Lower lobe of right lung (tissue), 2 donors: Measurements from ENCODE around the gene IL15RA. TPM values are rescaled to one million over a fixed set of nuclear protein-coding genes. Genes with fewer than 3 reads are reported as not detected.

Experiments used
- ATAC-seq, 2 donors: fragments of 200-7000 bp; cut with Tn5 transposase; one replicate each; pipeline ENCODE4 v1.9.1; 2020 to 2022; ENCODE audit warnings: mild to moderate bottlenecking in 2 of 2, moderate library complexity in 2 of 2
- DNase-seq: peaks from one replicate; pipeline ENCODE4 v3.0.0-alpha.2; 2020
- H3K27ac ChIP-seq: fragments of 200-600 bp; one replicate; pipeline ENCODE4 v1.8.0; 2022
- H3K27me3 ChIP-seq: fragments of 200-600 bp; one replicate; pipeline ENCODE4 v1.8.0; 2022; ENCODE audit warnings: low read depth
- H3K36me3 ChIP-seq: fragments of 200-600 bp; one replicate; pipeline ENCODE4 v1.8.0; 2022; ENCODE audit warnings: mild to moderate bottlenecking
- H3K4me1 ChIP-seq: fragments of 200-600 bp; one replicate; pipeline ENCODE4 v1.8.0; 2022
- H3K4me3 ChIP-seq: fragments of 200-600 bp; one replicate; pipeline ENCODE4 v1.8.0; 2022; ENCODE audit warnings: mild to moderate bottlenecking
- H3K9me3 ChIP-seq: fragments of 200-600 bp; one replicate; pipeline ENCODE4 v1.8.0; 2022
- CTCF ChIP-seq: fragments of 200-600 bp; IDR thresholded peaks from one replicate; pipeline ENCODE4 v1.8.0; 2022; ENCODE audit warnings: antibody characterized with exemption, mild to moderate bottlenecking
- intact Hi-C: fragments of 100-400 bp; cut with DNase I; formaldehyde crosslinking; loops from one replicate; pipeline ENCODE4 v1.11.0; 2022
- total RNA-seq: library from RNA; stranded (reverse); fragmentation: NEBNext Ultra II Directional; extraction: Animal tissue kit (Norgen Biotek cat#: 25700); gene quantifications from one replicate; pipeline ENCODE4 v1.2.1, GENCODE V29; 2021
- donor health status: DM: no; HTN: yes; CAD: no; lungs with severe emphysema.

The IL15RA gene
- total RNA-seq, 1 donor from 2014 or later: 28.5 TPM

DNA sequence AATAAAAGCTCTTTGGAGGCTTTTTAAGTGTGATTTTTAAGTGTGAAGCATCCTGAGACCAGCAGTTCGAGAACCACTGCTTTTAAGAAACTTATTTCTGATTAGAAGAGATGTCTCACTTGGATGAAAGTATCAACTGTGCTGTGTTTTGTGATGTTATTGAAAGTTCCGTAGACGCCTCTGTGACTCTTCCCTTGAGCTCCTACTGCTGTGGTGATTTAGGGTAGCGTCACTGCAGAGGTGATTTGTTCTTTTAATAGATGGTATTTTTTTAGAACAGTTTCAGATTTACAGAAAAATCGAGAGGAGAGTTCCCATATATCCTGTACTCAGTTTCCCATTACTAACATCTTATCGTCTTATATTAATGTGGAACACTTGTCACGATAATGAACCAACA, 57.8 kb downstream of the IL15RA start:
- H3K36me3 ChIP-seq: peaks cover 100% of the 10 kb centered on the region
- H3K27me3 ChIP-seq: no peaks in the 10 kb centered on the region

GRCh38 chr10:5918763-5919162, 58.6 kb downstream of the IL15RA start:
- no peaks in the 10 kb centered on the region for H3K9me3 ChIP-seq
- peaks cover 100% of the 10 kb centered on the region for H3K36me3 ChIP-seq
- H3K27ac ChIP-seq: no peak overlapping the region
- no peak for TF ChIP-seq CTCF
- H3K27me3 ChIP-seq: no peaks in the 10 kb centered on the region
- H3K4me1 ChIP-seq: no peaks in the 10 kb centered on the region
- ATAC-seq (no peak), DNase-seq (no peak)
- intact Hi-C loops: no loop called here
- no peak overlapping the region for H3K4me3 ChIP-seq

More for the DNA sequence above, 57.8 kb downstream of the IL15RA start:
- no peaks in the 10 kb centered on the region for H3K4me1 ChIP-seq
- H3K27ac ChIP-seq: no peak overlapping the region
- intact Hi-C loops: no loop called here
- DNase-seq: no peak
- no peaks in the 10 kb centered on the region for H3K9me3 ChIP-seq
- TF ChIP-seq CTCF: no peak
- H3K4me3 ChIP-seq: no peak overlapping the region
- ATAC-seq: no peak

DNA sequence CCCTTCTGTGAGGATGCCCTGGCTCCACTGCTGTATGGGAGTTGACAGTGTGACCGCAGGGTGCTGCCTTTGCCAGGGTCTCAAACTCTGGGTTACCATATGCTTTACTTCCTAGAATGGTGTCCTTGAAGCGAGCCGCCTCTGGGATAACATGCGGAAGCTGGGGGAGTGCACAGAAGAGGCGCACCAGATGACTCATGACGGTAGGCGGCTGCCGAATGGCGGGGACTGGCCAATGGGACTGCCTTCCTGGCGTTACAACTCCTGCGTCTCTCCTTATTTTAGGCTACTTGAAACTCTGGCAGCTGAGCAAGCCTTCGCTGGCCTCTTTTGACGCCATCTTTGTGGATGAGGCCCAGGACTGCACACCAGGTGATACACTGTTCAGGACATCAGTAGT, 60.0 kb downstream of the IL15RA start:
- intact Hi-C loops: no loop called here
- TF ChIP-seq CTCF: no peak
- peaks cover 100% of the 10 kb centered on the region for H3K36me3 ChIP-seq

DNA sequence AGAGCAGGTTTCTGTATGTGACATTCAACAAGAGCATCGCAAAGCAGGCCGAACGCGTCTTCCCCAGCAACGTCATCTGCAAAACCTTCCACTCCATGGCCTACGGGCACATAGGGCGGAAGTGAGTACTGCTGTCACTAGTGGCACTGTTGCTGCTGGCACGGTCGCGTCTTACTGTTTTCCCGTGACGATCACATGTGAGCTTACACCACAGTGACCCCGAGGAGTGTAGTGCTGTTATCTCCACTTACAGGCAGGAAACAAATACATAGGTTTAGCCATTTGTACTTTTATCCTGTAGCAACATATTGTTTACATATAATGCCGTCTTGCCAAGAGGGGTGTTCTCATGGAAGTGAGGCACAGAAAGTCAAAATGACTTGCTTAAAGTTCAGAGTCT, 61.9 kb downstream of the IL15RA start:
- Histone ChIP-seq H3K4me1 (no peaks in the 10 kb centered on the region), H3K36me3 (peaks cover 100% of the 10 kb centered on the region), H3K27ac (no peak overlapping the region), H3K27me3 (no peaks in the 10 kb centered on the region), H3K9me3 (no peaks in the 10 kb centered on the region), H3K4me3 (no peak overlapping the region)
- intact Hi-C loops: no loop called here
- TF ChIP-seq CTCF: no peak
- ATAC-seq: no peak
- no peak for DNase-seq

More for the DNA sequence above, 60.0 kb downstream of the IL15RA start:
- no peak for DNase-seq
- Histone ChIP-seq H3K27me3 (no peaks in the 10 kb centered on the region), H3K27ac (no peak overlapping the region), H3K9me3 (no peaks in the 10 kb centered on the region), H3K4me3 (no peak overlapping the region), H3K4me1 (no peaks in the 10 kb centered on the region)
- no peak for ATAC-seq

GRCh38 chr10:5913736-5914135, 63.6 kb downstream of the IL15RA start:
- no peak overlapping the region for H3K27ac ChIP-seq
- ATAC-seq (no peak), DNase-seq (no peak)
- H3K9me3 ChIP-seq: no peaks in the 10 kb centered on the region
- intact Hi-C loops: no loop called here
- peaks cover 100% of the 10 kb centered on the region for H3K36me3 ChIP-seq
- no peaks in the 10 kb centered on the region for H3K4me1 ChIP-seq
- no peak for TF ChIP-seq CTCF
- no peak overlapping the region for H3K4me3 ChIP-seq
- H3K27me3 ChIP-seq: no peaks in the 10 kb centered on the region

- no peaks in the 10 kb centered on the region for H3K27me3 ChIP-seq
- H3K4me3 ChIP-seq: no peak overlapping the region
- H3K9me3 ChIP-seq: no peaks in the 10 kb centered on the region
- TF ChIP-seq CTCF: no peak
- H3K36me3 ChIP-seq: peaks cover 88% of the 10 kb centered on the region
- intact Hi-C loops: no loop called here
- DNase-seq: no peak
- no peak overlapping the region for H3K27ac ChIP-seq
- no peaks in the 10 kb centered on the region for H3K4me1 ChIP-seq
- no peak for ATAC-seq
Measured at GRCh38 chr10:5911670-5912069, 65.7 kb downstream of the IL15RA start.
